ENCODE data around the gene BRCA1.
"Not testable (repeated sequence)": the region's sequence is repeated elsewhere in the genome, so short reads cannot be mapped to it uniquely, and the experiment has no call there.

Gene BRCA1

DNA sequence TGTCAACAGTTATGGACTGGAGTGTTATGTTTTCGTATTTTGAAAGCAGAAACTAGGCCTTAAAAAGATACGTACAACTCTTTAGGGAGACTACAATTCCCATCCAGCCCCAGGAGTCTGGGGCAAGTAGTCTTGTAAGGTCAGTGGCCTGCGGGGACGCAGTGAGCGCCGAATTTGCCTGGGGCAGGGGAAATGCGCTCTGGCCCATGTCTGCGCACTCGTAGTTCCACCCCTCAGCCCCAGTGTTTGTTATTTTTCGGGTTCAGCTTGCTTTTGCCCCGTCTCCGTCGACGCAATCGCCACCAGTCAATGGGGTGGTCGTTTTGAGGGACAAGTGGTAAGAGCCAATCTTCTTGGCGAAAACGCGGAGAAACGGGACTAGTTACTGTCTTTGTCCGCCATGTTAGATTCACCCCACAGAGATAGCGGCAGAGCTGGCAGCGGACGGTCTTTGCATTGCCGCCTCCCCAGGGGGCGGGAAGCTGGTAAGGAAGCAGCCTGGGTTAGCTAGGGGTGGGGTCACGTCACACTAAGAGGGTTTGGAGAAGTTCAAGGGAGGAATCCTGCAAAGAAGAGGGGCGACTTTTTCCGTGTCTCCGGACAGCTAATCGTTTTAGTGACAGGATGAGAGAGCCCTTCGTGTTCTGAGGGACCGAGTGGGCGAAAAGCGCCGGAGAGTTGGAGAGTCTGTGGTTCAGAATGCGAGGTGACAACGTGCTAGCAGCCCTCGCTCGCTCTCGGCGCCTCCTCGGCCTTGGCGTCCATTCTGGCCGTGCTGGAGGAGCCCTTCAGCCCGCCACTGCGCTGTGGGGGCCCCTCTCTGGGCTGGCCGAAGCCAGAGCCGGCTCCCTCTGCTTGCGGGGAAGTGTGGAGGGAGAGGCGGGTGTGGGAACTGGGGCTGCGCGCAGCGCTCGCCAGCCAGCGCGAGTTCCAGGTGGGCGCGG, 1.1 kb upstream of the BRCA1 start:
- peak overlapping the region; percentile 52 to 69 for H3K4me3 ChIP-seq (replicated peaks in 1 of 2; ENCODE audit: low read depth in 2 of 2, low read length in 2 of 2)
- TF ChIP-seq, protein P1, sequence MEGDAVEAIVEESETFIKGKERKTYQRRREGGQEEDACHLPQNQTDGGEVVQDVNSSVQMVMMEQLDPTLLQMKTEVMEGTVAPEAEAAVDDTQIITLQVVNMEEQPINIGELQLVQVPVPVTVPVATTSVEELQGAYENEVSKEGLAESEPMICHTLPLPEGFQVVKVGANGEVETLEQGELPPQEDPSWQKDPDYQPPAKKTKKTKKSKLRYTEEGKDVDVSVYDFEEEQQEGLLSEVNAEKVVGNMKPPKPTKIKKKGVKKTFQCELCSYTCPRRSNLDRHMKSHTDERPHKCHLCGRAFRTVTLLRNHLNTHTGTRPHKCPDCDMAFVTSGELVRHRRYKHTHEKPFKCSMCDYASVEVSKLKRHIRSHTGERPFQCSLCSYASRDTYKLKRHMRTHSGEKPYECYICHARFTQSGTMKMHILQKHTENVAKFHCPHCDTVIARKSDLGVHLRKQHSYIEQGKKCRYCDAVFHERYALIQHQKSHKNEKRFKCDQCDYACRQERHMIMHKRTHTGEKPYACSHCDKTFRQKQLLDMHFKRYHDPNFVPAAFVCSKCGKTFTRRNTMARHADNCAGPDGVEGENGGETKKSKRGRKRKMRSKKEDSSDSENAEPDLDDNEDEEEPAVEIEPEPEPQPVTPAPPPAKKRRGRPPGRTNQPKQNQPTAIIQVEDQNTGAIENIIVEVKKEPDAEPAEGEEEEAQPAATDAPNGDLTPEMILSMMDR (IDR thresholded peaks at IDR 0.05; ENCODE audit: low read depth, low read length): no peak
- no peak for DNase-seq (ENCODE audit: low read depth in 2 of 2)

DNA sequence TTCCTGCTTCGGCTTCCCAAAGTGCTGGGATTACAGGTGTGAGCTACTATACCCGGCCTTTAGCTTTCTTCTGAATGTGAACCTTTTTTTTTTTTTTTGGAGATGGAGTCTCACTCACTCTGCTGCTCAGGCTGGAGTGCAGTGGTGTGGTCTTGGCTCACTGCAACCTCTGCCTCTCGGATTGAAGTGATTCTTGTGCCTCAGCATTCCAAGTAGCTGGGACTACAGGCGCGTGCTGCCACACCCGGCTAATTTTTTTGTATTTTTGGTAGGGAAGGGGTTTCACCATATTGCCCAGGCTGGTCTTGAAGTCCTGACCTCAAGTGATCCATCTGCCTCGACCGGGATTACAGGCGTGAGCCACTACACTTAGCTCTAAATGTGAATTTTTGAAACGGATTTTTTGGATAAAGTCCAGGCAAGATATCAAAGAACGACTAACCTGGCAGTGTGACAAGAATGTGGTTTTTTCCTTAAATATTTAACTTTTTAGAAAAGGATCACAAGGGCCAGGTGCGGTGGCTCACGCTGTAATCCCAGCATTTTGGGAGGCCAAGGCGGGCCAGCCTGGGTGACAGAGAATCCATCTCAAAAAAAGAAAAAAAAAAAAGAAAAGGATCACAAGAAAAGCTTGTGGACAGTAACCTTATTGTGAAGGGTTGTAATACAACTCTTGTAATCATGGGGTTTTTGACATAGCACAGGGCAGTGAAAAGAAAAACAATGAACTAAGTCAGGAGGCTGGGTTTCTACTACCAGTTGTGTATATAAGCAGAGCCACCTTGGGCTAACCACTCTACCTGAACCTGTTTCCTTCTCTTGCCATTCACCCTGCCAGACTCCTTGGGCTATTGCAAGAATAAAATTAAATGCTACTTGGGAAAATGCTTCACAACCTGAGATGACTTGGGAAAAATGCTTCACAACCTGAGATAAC, 6.2 kb downstream of the BRCA1 start:
- H3K4me3 ChIP-seq (replicated peaks in 1 of 2; ENCODE audit: low read depth in 2 of 2, low read length in 2 of 2): no peak overlapping the region
- DNase-seq (ENCODE audit: low read depth in 2 of 2): peak in 1 of 2 donors; percentile 48
- TF ChIP-seq, protein P1 (IDR thresholded peaks at IDR 0.05; ENCODE audit: low read depth, low read length): no peak

DNA sequence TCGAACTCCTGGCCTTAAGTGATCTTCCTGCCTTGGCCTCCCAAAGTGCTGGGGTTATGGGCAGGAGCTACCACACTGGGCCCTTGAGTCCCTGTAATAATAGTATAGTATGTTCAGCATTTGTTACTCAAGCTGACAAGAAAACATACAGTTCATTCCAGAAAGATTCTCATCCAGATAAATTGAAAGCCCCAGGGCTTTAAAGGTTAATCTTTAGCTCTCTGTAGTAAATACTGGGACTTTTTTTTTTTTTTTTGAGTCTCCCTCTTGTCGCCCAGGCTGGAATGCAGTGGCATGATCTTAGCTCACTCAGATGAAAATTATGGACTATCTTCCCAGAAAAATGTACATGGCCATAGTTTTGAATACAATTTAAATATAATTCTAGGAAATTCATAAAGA, 11.0 kb downstream of the BRCA1 start:
- TF ChIP-seq, protein P1 (IDR thresholded peaks at IDR 0.05; ENCODE audit: low read depth, low read length): no peak
- no peak overlapping the region for H3K4me3 ChIP-seq (replicated peaks in 1 of 2; ENCODE audit: low read depth in 2 of 2, low read length in 2 of 2)
- peak in 1 of 2 donors; percentile 17 for DNase-seq (ENCODE audit: low read depth in 2 of 2)

DNA sequence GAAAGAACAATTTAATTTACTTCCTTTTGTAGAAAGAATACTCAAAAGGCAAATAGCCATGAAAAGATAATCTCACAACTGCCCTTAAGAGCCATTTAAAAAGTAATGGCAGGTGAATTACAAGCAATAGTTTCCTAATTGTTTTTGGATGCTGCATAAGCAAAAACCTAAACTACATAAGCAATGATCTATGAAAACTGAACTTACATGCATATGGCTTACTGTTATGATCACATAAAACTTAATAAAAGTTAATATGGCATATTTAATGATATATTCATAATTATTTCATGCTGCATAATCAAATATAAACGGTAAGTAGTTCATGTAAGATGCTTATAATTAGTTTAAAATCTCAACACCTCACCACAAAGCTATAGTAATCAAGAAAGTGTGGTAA, 18.6 kb downstream of the BRCA1 start:
- DNase-seq (ENCODE audit: low read depth in 2 of 2): no peak
- TF ChIP-seq, protein P1 (IDR thresholded peaks at IDR 0.05; ENCODE audit: low read depth, low read length): no peak
- H3K4me3 ChIP-seq (replicated peaks in 1 of 2; ENCODE audit: low read depth in 2 of 2, low read length in 2 of 2): no peak overlapping the region

DNA sequence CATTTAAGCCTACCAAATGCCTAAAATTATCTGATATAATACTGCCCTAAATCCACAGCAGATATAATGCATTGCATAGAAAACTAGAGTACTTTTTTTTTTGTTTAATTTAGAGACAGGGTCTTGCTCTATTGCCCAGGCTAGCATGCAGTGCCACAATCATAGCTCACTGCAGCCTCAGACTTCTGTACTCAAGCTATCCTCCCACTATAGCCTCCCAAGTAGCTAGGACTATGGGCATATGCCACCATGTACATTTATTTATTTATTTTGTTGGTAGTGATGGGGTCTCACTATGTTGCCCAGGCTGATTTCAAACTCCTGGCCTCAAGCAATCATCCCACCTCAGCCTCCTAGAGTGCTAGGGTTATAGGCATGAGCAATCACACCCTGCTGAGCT, 20.0 kb downstream of the BRCA1 start:
- no peak overlapping the region for H3K4me3 ChIP-seq (replicated peaks in 1 of 2; ENCODE audit: low read depth in 2 of 2, low read length in 2 of 2)
- TF ChIP-seq, protein P1 (IDR thresholded peaks at IDR 0.05; ENCODE audit: low read depth, low read length): no peak
- no peak for DNase-seq (ENCODE audit: low read depth in 2 of 2)

DNA sequence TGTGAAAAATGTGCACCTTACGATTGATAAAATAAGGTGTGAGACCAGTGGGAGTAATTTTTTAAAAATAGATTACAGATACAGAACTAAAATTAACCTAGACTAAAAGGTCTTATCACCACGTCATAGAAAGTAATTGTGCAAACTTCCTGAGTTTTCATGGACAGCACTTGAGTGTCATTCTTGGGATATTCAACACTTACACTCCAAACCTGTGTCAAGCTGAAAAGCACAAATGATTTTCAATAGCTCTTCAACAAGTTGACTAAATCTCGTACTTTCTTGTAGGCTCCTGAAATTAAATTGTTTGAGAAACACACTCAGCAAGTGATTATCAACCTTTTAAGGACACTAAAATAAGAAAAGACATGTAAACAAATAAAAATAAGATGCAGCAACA, 20.5 kb downstream of the BRCA1 start:
- no peak for DNase-seq (ENCODE audit: low read depth in 2 of 2)
- TF ChIP-seq, protein P1 (IDR thresholded peaks at IDR 0.05; ENCODE audit: low read depth, low read length): no peak
- H3K4me3 ChIP-seq (replicated peaks in 1 of 2; ENCODE audit: low read depth in 2 of 2, low read length in 2 of 2): no peak overlapping the region

DNA sequence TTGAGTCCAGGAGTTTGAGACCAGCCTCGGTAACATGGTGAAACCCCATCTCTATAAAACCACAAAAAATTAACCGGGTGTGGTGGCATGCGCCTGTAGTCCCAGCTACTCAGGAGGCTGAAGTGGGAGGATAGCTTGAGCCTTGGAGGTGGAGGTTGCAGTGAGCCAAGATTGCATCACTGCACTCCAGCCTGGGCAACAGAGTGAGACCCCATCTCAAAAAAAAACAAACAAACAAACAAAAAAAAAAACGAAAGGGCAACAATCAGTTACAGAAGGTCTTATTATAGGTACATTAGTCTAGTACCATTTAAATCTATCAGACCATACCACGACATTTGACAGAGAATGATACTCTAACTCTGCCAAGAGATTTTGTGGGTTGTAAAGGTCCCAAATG, 29.8 kb downstream of the BRCA1 start:
- H3K4me3 ChIP-seq (replicated peaks in 1 of 2; ENCODE audit: low read depth in 2 of 2, low read length in 2 of 2); DNase-seq (ENCODE audit: low read depth in 2 of 2): not testable (repeated sequence)
